ENCODE measurements around the gene INPP5A.

DNA sequence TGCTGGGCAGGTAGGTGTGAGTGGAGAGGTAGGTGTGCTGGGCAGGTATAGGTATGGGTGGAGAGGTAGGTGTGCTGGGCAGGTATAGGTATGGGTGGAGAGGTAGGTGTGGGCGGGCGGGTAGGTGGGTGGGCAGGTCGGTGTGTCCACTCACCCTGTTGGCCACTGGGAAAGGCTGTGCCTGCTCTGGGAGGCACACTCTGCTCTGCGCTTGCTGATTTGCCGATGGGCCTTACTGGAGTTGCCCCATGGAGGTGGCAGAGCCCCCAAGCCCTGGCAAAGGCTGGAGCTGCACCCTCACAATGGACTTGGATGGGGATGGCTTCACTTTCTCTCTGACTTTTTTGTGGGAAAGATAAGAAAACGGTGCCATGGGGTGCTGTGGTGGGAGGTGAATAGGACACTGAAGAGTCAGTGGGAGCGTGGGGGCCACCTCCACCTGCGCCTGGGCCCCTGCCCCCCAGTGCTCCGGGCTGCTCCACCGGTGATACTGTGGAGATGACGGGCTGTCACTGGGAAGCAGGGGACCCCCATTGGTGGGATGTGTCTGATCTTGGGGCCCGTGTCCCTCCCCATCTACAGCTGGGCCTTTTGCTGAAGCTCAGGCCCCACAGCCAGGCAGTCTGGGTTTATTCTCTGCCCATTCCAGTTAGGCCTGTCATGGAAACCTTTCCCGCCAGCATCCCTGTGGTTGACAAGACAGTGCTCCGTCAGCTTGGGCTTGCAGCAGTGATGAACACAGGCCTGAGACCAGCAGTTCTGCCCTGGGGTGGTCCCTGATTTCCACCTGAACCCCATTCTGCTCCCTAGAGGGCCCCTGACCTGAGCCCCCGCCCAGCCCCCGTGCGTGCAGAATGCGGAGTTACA, 173.4 kb downstream of the INPP5A start:
- no peak for TF ChIP-seq EZH2phosphoT487 (IDR thresholded peaks at IDR 0.05; ENCODE audit: borderline replicate concordance)
- TF ChIP-seq, protein P1, sequence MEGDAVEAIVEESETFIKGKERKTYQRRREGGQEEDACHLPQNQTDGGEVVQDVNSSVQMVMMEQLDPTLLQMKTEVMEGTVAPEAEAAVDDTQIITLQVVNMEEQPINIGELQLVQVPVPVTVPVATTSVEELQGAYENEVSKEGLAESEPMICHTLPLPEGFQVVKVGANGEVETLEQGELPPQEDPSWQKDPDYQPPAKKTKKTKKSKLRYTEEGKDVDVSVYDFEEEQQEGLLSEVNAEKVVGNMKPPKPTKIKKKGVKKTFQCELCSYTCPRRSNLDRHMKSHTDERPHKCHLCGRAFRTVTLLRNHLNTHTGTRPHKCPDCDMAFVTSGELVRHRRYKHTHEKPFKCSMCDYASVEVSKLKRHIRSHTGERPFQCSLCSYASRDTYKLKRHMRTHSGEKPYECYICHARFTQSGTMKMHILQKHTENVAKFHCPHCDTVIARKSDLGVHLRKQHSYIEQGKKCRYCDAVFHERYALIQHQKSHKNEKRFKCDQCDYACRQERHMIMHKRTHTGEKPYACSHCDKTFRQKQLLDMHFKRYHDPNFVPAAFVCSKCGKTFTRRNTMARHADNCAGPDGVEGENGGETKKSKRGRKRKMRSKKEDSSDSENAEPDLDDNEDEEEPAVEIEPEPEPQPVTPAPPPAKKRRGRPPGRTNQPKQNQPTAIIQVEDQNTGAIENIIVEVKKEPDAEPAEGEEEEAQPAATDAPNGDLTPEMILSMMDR (conservative IDR thresholded peaks at IDR 0.05; ENCODE audit: low read length), result no peak

Data from Loucy (cell line).